Kidney (tissue), 14 donors: ENCODE measurements around the gene POR. TPM values are rescaled to one million over a fixed set of nuclear protein-coding genes. Genes with fewer than 3 reads are reported as not detected.
A peak's percentile ranks its signal among the peaks of the same experiment; 100 is the strongest.
"Not testable (repeated sequence)": the region's sequence is repeated elsewhere in the genome, so short reads cannot be mapped to it uniquely, and the experiment has no call there.

ENCODE experiments used
- DNase-seq, 5 donors: peaks; one replicate each; pipeline ENCODE4 v3.0.0-alpha.2; 2013 to 2020
- FAIRE-seq: peaks from 2 replicates; lab custom pipeline; 2012; peaks lifted over from hg19 to GRCh38; lab: Jason Lieb, UNC
- H3K27ac ChIP-seq, 2 donors: one replicate each; pipeline ENCODE4 v1.7.0; 2013; ENCODE audit warnings: low read depth in 2 of 2, low read length in 2 of 2, inconsistent platforms in 1 of 2
- H3K27me3 ChIP-seq: one replicate; pipeline ENCODE4 v1.7.1; 2013; ENCODE audit warnings: low read length, inconsistent platforms; ENCODE audit not compliant: control insufficient read depth, insufficient read depth
- H3K36me3 ChIP-seq, 3 donors: one replicate each; pipeline versions ENCODE4 v1.7.0 to v1.7.1; 2013; ENCODE audit warnings: low read length in 3 of 3, control low read depth in 1 of 3, inconsistent platforms in 1 of 3; ENCODE audit not compliant: insufficient read depth in 3 of 3, control insufficient read depth in 2 of 3
- H3K4me1 ChIP-seq, 3 donors: one replicate each; pipeline versions ENCODE4 v1.7.0 to v1.7.1; 2013; ENCODE audit warnings: low read length in 3 of 3, inconsistent platforms in 1 of 3, low read depth in 1 of 3; ENCODE audit not compliant: control insufficient read depth in 2 of 3, insufficient read depth in 2 of 3
- H3K4me3 ChIP-seq, 3 donors: one replicate each; pipeline versions ENCODE4 v1.7.0 to v1.8.1; 2013; ENCODE audit warnings: low read length in 3 of 3, control low read depth in 1 of 3, inconsistent platforms in 1 of 3
- H3K9ac ChIP-seq, 3 donors: one replicate each; pipeline versions ENCODE4 v1.7.0 to v1.7.1; 2013; ENCODE audit warnings: low read length in 3 of 3, control low read depth in 1 of 3, inconsistent platforms in 1 of 3
- H3K9me3 ChIP-seq, 3 donors: one replicate each; pipeline versions ENCODE4 v1.7.0 to v1.7.1; 2013; ENCODE audit warnings: low read length in 3 of 3, control low read depth in 1 of 3, inconsistent platforms in 1 of 3; ENCODE audit not compliant: control insufficient read depth in 2 of 3, insufficient read depth in 1 of 3
- intact Hi-C: fragments of 100-400 bp; cut with DNase I; formaldehyde crosslinking; loops from one replicate; pipeline ENCODE4 v1.11.1; 2022
- polyA plus RNA-seq: library from polyadenylated mRNA; stranded (reverse); fragments of 350-450 nt; fragmentation: Illumina TruSeq; extraction: RNeasy Lipid Tissue Mini Kit (QIAGEN cat#74804); gene quantifications from one replicate; pipeline ENCODE4 v1.2.3, GENCODE V29; 2014; ENCODE audit warnings: low read depth, low replicate concordance; ENCODE audit not compliant: insufficient read depth
- total RNA-seq: library from RNA; stranded (reverse); fragmentation: NEBNext Ultra II Directional; extraction: Animal tissue kit (Norgen Biotek cat#: 25700); gene quantifications from one replicate; pipeline ENCODE4 v1.2.1, GENCODE V29; 2021
- TF ChIP-seq, protein P1 (sequence below): IDR thresholded peaks from 3 replicates; pipeline ENCODE4 v1.5.1; 2012; ENCODE audit warnings: mild to moderate bottlenecking, moderate library complexity, borderline replicate concordance; ENCODE audit not compliant: insufficient read depth; ENCODE audit errors: extremely low read depth
- donor health status: control.
- donor health status: control.
- donor health status: control.
- donor health status: control.
- donor health status: control.
- donor health status: DM: yes; HTN: yes; CAD: no.
- donor health status: Normal renal cell carcinoma (clear cell type).

POR gene
- total and polyA plus RNA-seq, 2 donors from 2014 or later, result 122 to 130 TPM

- DNase-seq (peak in 3 of 5 donors; percentile 48 to 50 (median 49)), FAIRE-seq (no peak)
- H3K9me3 ChIP-seq, result no peaks in the 10 kb centered on the region
- intact Hi-C loops, result no loop called here
- H3K27me3 ChIP-seq, result no peaks in the 10 kb centered on the region
- peaks cover 4 to 14% (median 10%) of the 10 kb centered on the region in 3 donors for H3K4me1 ChIP-seq
- H3K9ac ChIP-seq, result no peak overlapping the region
- no peak overlapping the region for H3K4me3 ChIP-seq
- TF ChIP-seq, protein P1, sequence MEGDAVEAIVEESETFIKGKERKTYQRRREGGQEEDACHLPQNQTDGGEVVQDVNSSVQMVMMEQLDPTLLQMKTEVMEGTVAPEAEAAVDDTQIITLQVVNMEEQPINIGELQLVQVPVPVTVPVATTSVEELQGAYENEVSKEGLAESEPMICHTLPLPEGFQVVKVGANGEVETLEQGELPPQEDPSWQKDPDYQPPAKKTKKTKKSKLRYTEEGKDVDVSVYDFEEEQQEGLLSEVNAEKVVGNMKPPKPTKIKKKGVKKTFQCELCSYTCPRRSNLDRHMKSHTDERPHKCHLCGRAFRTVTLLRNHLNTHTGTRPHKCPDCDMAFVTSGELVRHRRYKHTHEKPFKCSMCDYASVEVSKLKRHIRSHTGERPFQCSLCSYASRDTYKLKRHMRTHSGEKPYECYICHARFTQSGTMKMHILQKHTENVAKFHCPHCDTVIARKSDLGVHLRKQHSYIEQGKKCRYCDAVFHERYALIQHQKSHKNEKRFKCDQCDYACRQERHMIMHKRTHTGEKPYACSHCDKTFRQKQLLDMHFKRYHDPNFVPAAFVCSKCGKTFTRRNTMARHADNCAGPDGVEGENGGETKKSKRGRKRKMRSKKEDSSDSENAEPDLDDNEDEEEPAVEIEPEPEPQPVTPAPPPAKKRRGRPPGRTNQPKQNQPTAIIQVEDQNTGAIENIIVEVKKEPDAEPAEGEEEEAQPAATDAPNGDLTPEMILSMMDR, result no peak
- peaks cover 10 to 37% (median 20%) of the 10 kb centered on the region in 3 donors for H3K36me3 ChIP-seq
- H3K27ac ChIP-seq, result no peak overlapping the region
These were observed 33.4 kb upstream of the POR start for GRCh38 chr7:75881436-75882095.

GRCh38 chr7:75883265-75883824 lies 31.6 kb upstream of the POR start:
- H3K27me3 ChIP-seq, H3K4me3 ChIP-seq, H3K9ac ChIP-seq, FAIRE-seq, intact Hi-C loops, H3K27ac ChIP-seq, DNase-seq, H3K9me3 ChIP-seq: not testable (repeated sequence)
- peaks cover 10 to 37% (median 27%) of the 10 kb centered on the region in 3 donors for H3K36me3 ChIP-seq
- H3K4me1 ChIP-seq, result peaks cover 3 to 10% (median 6%) of the 10 kb centered on the region in 3 donors

- H3K4me1 ChIP-seq, result peaks cover 0 to 8% (median 4%) of the 10 kb centered on the region in 3 donors
These were observed 30.5 kb upstream of the POR start for GRCh38 chr7:75884476-75884875.

GRCh38 chr7:75885036-75885435 lies 29.9 kb upstream of the POR start:
- no peak for DNase-seq
- Histone ChIP-seq H3K36me3 (peaks cover 10 to 37% (median 29%) of the 10 kb centered on the region in 3 donors), H3K9me3 (no peaks in the 10 kb centered on the region), H3K27me3 (no peaks in the 10 kb centered on the region), H3K9ac (no peak overlapping the region), H3K4me1 (peaks cover 0 to 4% (median 3%) of the 10 kb centered on the region in 3 donors), H3K4me3 (no peak overlapping the region), H3K27ac (no peak overlapping the region)
- intact Hi-C loops, result no loop called here
- no peak for FAIRE-seq
- TF ChIP-seq, protein P1, result no peak

More at GRCh38 chr7:75884476-75884875, 30.5 kb upstream of the POR start:
- intact Hi-C loops, result no loop called here
- TF ChIP-seq, protein P1, result no peak
- no peaks in the 10 kb centered on the region for H3K27me3 ChIP-seq
- H3K9ac ChIP-seq, result no peak overlapping the region
- no peak for FAIRE-seq
- H3K9me3 ChIP-seq, result no peaks in the 10 kb centered on the region
- no peak overlapping the region for H3K4me3 ChIP-seq
- H3K27ac ChIP-seq, result no peak overlapping the region
- H3K36me3 ChIP-seq, result peaks cover 10 to 37% (median 29%) of the 10 kb centered on the region in 3 donors
- no peak for DNase-seq
